Ovary (tissue), 9 donors: ENCODE data around the gene CEP104. TPM values are rescaled to one million over a fixed set of nuclear protein-coding genes. Genes with fewer than 3 reads are reported as not detected.

Experiments
- DNase-seq, 5 donors: peaks; one replicate each; pipeline ENCODE4 v3.0.0-alpha.2; 2019 to 2020
- H3K27ac ChIP-seq, 2 donors: fragments of 200-600 bp; one replicate each; pipeline versions ENCODE4 v1.5.1 to v1.8.0; 2019 to 2022
- H3K27me3 ChIP-seq: fragments of 200-600 bp; one replicate; pipeline ENCODE4 v1.8.0; 2022
- H3K36me3 ChIP-seq: fragments of 200-600 bp; sonication (generic); one replicate; pipeline ENCODE4 v1.5.1; 2019
- H3K4me1 ChIP-seq: one replicate; pipeline ENCODE4 v1.8.1; 2013; ENCODE audit warnings: mild to moderate bottlenecking, moderate library complexity; ENCODE audit not compliant: insufficient read depth
- H3K4me3 ChIP-seq: fragments of 200-600 bp; sonication (generic); one replicate; pipeline ENCODE4 v1.5.1; 2017
- H3K9me3 ChIP-seq, 2 donors: fragments of 200-600 bp in 1 of 2; sonication (generic) in 1 of 2; one replicate each; pipeline versions ENCODE4 v1.5.1 to v1.8.1; 2013 to 2019; ENCODE audit warnings: mild to moderate bottlenecking in 1 of 2, moderate library complexity in 1 of 2
- EP300 ChIP-seq: sonication (generic); formaldehyde crosslinking; IDR thresholded peaks from one replicate; pipeline ENCODE4 v1.6.1; 2017; ENCODE audit warnings: antibody characterized with exemption
- POLR2A ChIP-seq: fragments of 450-650 bp; IDR thresholded peaks from one replicate; pipeline ENCODE4 v1.6.1; 2017; ENCODE audit warnings: antibody characterized with exemption, mild to moderate bottlenecking, moderate library complexity
- WGBS, 3 donors: extraction: QIAGEN DNeasy Blood & Tissue Kit in 1 of 3; methylation state at CpG; one replicate each; pipeline versions ENCODE4 v1.1.5 to v1.1.7; 2013 to 2017; 5-methylcytosine and 5-hydroxymethylcytosine counted together
- intact Hi-C, 4 donors: fragments of 100-400 bp; cut with DNase I; formaldehyde crosslinking; loops; one replicate each; pipeline versions ENCODE4 v1.11.0 to v1.15.1; 2022 to 2023
- polyA plus RNA-seq, 2 donors: library from polyadenylated mRNA; stranded (reverse); fragments of 200-250 nt in 1 of 2; fragments of 350-450 nt in 1 of 2; fragmentation: Illumina TruSeq in 1 of 2; extraction: RNeasy Lipid Tissue Mini Kit (QIAGEN cat#74804) in 1 of 2; gene quantifications; one replicate each; pipeline ENCODE4 v1.2.3, GENCODE V29; 2013 to 2014
- total RNA-seq, 7 donors: library from RNA; depleted of rRNA in 2 of 7; stranded (reverse); fragments of >200 nt in 2 of 7; fragmentation: NEBNext Ultra II Directional in 3 of 7; extraction: Animal tissue kit (Norgen Biotek cat#: 25700) in 3 of 7; gene quantifications; one replicate each; pipeline versions ENCODE4 v1.1.0 to v1.2.4, GENCODE V29; 2016 to 2023
- TF ChIP-seq, protein P1 (sequence below), 3 donors: fragments of 450-650 bp in 2 of 3; fragments of 200-600 bp in 1 of 3; IDR thresholded peaks; one replicate each; pipeline versions ENCODE4 v1.5.1 to v1.8.0; 2016 to 2022; ENCODE audit warnings: antibody characterized with exemption in 3 of 3, mild to moderate bottlenecking in 1 of 3
- donor health status: DM: no; HTN: no; CAD: no; lungs with moderate emphysema.
- donor health status: DM: no; HTN: no; CAD: no.
- donor health status: Bipolar disorder and iron deficiency.
- donor health status: DM: yes; HTN: yes; CAD: no.
- donor health status: DM: no; HTN: no; CAD: no.
- donor health status: DM: yes; HTN: yes; CAD: no.

Gene CEP104
- total and polyA plus RNA-seq, 9 donors, result 7.9 to 40.7 (median 37.6) TPM

DNA sequence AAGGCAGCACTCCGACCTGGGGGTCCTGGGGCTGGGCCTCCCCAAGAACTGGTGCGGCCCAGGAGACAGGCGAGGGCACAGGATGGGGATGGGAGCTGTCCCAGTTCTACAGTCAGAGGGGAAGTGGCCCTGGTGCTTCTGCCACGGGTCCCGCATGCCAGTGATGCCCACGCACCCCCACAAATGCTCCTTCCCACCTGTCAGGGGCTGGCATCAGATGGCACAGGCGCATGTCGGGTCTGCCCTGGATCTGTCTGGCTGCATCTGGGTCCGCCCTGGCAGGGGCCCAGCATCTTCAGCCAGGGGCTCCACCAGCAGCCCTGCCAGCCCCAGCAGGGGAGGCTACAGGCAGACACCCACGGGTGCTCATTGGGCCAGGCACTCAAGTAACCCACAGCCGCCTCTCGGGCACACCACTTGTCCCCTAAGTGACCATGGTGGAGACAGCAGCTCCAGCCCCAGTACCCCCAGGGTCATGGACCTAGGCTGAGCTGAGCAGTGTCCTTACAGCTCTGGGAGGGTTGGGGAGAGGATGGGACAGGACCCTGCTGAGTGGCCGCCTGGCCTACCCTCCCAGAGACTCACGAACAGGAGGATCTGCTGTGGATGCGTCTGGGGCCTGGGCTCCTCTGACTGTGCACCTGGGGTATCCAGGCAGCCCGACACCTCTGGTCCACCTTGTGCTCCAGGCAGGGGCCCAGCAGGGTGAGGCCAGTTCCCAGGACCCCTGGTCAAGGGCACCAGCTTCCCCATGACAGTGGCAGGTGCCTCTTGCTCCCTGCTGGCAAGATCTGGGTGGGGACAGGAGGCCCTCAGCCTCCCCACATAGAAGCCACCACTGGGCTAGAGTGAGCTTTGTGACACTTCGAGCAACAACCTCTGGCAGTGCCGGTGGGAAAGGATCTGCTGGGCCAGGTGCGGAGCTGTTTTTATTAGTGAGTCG is 79.1 kb downstream of the CEP104 start:
- Histone ChIP-seq H3K27me3 (no peaks in the 10 kb centered on the region), H3K36me3 (no peaks in the 10 kb centered on the region), H3K4me3 (no peak overlapping the region), H3K4me1 (peaks cover 6% of the 10 kb centered on the region), H3K27ac (no peak overlapping the region), H3K9me3 (no peaks in the 10 kb centered on the region)
- DNase-seq, result no peak
- TF ChIP-seq, protein P1, sequence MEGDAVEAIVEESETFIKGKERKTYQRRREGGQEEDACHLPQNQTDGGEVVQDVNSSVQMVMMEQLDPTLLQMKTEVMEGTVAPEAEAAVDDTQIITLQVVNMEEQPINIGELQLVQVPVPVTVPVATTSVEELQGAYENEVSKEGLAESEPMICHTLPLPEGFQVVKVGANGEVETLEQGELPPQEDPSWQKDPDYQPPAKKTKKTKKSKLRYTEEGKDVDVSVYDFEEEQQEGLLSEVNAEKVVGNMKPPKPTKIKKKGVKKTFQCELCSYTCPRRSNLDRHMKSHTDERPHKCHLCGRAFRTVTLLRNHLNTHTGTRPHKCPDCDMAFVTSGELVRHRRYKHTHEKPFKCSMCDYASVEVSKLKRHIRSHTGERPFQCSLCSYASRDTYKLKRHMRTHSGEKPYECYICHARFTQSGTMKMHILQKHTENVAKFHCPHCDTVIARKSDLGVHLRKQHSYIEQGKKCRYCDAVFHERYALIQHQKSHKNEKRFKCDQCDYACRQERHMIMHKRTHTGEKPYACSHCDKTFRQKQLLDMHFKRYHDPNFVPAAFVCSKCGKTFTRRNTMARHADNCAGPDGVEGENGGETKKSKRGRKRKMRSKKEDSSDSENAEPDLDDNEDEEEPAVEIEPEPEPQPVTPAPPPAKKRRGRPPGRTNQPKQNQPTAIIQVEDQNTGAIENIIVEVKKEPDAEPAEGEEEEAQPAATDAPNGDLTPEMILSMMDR (IDR thresholded peaks at IDR 0.05), result no peak
- TF ChIP-seq EP300 (no peak), POLR2A (no peak)
- WGBS, 3 donors, result 77 to 92% (median 85%) methylated on average over 19 to 20 of the region's 20 CpGs
- intact Hi-C loops, result no loop called here

DNA sequence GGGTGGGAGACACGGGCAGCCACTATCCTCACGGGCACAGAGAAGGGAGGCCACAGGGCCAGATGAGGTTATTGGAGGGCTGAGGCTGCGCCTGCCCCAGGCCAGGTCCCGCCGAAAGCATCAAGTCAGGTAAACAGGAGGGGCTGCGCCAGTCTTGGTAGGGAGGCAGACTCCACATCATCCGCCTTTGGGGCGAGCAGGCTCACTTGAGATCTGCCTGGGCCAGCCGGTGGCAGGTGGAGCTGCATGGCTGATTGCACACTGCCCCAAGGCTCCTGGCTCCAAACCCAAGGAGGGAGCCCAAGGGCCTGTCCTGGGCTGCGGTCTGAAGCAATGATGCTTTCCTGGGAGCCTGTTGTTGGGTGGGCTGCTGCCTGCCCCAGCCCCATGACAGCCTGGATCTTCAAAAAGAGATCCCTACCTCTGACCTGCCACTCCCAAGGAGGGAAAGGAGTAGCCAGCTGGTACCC is 79.9 kb downstream of the CEP104 start:
- WGBS, 3 donors, result 77 to 83% (median 79%) methylated on average over 5 to 10 of the region's 10 CpGs
- TF ChIP-seq EP300 (no peak), POLR2A (no peak)
- TF ChIP-seq, protein P1 (IDR thresholded peaks at IDR 0.05), result no peak
- no peak overlapping the region for H3K27ac ChIP-seq
- no peak overlapping the region for H3K4me3 ChIP-seq
- peaks cover 6% of the 10 kb centered on the region for H3K4me1 ChIP-seq
- H3K9me3 ChIP-seq, result no peaks in the 10 kb centered on the region
- H3K36me3 ChIP-seq, result no peaks in the 10 kb centered on the region
- no peaks in the 10 kb centered on the region for H3K27me3 ChIP-seq
- intact Hi-C loops, result no loop called here
- DNase-seq, result no peak

DNA sequence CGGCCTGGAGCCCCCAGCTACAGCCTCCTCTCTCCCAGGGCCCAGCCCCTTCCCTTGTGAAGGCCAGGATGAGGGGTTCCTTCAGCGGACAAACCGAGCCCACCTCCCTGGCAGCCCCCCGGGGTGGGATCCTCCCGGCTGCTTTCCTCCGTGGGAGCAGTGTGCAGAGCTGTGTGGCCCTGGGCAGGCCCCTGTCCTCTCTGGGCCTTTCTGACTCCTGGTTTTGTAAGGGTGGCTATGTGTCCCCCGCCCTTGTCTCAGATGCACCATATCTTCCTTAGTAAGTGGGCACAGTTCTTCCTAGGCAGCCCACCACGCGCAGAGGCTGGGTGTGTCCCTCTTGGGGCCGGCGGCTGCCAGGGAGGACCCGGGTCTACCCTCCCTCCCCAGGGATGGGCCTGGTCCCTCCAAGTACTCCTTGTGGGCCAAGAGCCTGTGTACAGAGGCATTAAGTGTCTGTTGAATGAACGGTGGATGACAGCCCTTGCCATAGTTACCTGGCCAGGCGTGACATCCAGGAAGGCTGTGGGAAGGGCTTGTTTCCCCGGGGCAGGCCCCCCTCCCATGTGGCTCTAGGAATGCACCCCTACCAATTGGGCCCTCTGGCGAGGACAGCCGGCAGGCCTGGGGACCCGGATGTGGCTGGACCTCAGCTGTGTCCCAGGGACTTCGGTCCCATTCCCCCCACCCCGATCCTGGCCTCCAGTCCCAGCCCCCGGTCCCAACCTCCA is 80.6 kb downstream of the CEP104 start:
- no peaks in the 10 kb centered on the region for H3K36me3 ChIP-seq
- WGBS, 3 donors, result 56 to 65% (median 59%) methylated on average over 21 of the region's 21 CpGs
- H3K27ac ChIP-seq, result peak overlapping the region in 1 of 2 donors; percentile 76
- no peak for DNase-seq
- no peaks in the 10 kb centered on the region for H3K27me3 ChIP-seq
- TF ChIP-seq POLR2A (no peak), EP300 (no peak)
- TF ChIP-seq, protein P1 (IDR thresholded peaks at IDR 0.05), result no peak
- no peak overlapping the region for H3K4me3 ChIP-seq
- H3K4me1 ChIP-seq, result peaks cover 8% of the 10 kb centered on the region
- intact Hi-C loops, result no loop called here
- no peaks in the 10 kb centered on the region for H3K9me3 ChIP-seq

DNA sequence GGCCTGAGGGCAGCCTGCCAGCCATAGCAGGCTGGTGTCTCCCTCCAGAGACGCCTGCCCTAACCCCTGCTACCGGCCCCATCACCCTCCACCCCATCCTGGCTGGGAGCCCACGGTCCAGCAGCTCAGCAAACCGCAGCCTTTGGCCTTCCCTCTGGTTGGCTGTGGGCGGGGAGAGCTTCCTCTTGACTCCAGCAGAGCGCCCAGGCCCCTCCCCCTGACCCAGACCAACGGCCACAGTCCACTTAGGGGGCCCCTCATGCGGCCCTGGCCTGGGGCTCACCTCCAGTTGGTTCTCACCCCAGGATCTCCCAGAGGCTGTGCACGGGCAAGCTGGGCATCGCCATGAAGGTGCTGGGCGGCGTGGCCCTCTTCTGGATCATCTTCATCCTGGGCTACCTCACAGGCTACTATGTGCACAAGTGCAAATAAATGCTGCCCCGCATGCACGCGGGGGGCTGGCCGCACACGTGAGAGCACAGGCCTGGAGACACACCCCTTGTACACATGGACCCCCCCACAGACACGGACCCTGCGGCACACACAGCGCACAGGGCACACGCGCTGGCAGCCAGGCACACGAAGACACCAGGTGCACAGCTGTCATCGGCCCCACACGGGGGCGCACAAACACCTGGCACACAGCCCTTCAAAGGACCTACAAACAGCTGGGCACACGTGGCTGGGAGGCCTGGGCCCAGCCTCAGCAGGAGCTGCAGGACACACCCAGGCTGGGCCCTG is 81.4 kb downstream of the CEP104 start:
- peaks cover 13% of the 10 kb centered on the region for H3K4me1 ChIP-seq
- DNase-seq, result peak; percentile 61 to 88 (median 80)

More for the DNA sequence above, 81.4 kb downstream of the CEP104 start:
- intact Hi-C loops, result no loop called here
- Histone ChIP-seq H3K27ac (peak overlapping the region in 1 of 2 donors; percentile 76), H3K4me3 (no peak overlapping the region), H3K36me3 (no peaks in the 10 kb centered on the region), H3K9me3 (no peaks in the 10 kb centered on the region), H3K27me3 (no peaks in the 10 kb centered on the region)
- TF ChIP-seq, protein P1 (IDR thresholded peaks at IDR 0.05), result peak in 1 of 3 donors; percentile 27
- no peak for TF ChIP-seq EP300
- no peak for TF ChIP-seq POLR2A
- 6 to 24% (median 22%) methylated on average over 14 to 27 of the region's 27 CpGs for WGBS, 3 donors
